Muscle of arm (tissue), 12 donors: ENCODE measurements around the gene MICB. TPM values are rescaled to one million over a fixed set of nuclear protein-coding genes. Genes with fewer than 3 reads are reported as not detected.
"Not testable (repeated sequence)": the region's sequence is repeated elsewhere in the genome, so short reads cannot be mapped to it uniquely, and the experiment has no call there.

Experiments
- DNase-seq: peaks from one replicate; pipeline ENCODE4 v3.0.0-alpha.2; 2013
- polyA plus RNA-seq, 12 donors: library from polyadenylated mRNA; unstranded; fragments of 120-200 nt; gene quantifications; one replicate each; pipeline ENCODE4 v1.2.1, GENCODE V29; 2013; ENCODE audit not compliant: insufficient read length in 12 of 12

MICB gene
- polyA plus RNA-seq, 12 donors = 0.37 to 1.9 (median 0.78) TPM; not detected in 2

- not testable (repeated sequence) for DNase-seq
Observed at GRCh38 chr6:31499648-31500047, 1.7 kb downstream of the MICB start.

- DNase-seq = no peak
Observed at GRCh38 chr6:31502586-31502985, 4.6 kb downstream of the MICB start.

- DNase-seq = not testable (repeated sequence)
Observed at GRCh38 chr6:31509036-31509435, 11.1 kb downstream of the MICB start.

GRCh38 chr6:31510007-31510406, 12.1 kb downstream of the MICB start:
- no peak for DNase-seq

GRCh38 chr6:31513456-31514165, 15.7 kb downstream of the MICB start:
- DNase-seq = no peak

- DNase-seq = no peak
Observed at GRCh38 chr6:31521835-31522234, 23.9 kb downstream of the MICB start.

GRCh38 chr6:31525553-31525931, 27.6 kb downstream of the MICB start:
- no peak for DNase-seq

- DNase-seq = no peak
Observed at GRCh38 chr6:31525932-31526591, 28.1 kb downstream of the MICB start.

GRCh38 chr6:31528307-31528777, 30.4 kb downstream of the MICB start:
- DNase-seq = no peak

GRCh38 chr6:31528821-31529328, 30.9 kb downstream of the MICB start, which contains the start of gene MCCD1:
MCCD1 (plus strand) TSS chr6:31528962; CDS start chr6:31529015, 53 bp downstream.
- no peak for DNase-seq

- DNase-seq = no peak
Observed at GRCh38 chr6:31529329-31530150, 31.6 kb downstream of the MICB start.

GRCh38 chr6:31530659-31531058, 32.7 kb downstream of the MICB start:
- no peak for DNase-seq

GRCh38 chr6:31531162-31531561, 33.2 kb downstream of the MICB start:
- no peak for DNase-seq

GRCh38 chr6:31531771-31532643, 34.1 kb downstream of the MICB start:
- DNase-seq = no peak

GRCh38 chr6:31532644-31533454, 34.9 kb downstream of the MICB start:
- no peak for DNase-seq

GRCh38 chr6:31533455-31533841, 35.5 kb downstream of the MICB start:
- DNase-seq = no peak

- DNase-seq = no peak
Observed at GRCh38 chr6:31534011-31534410, 36.1 kb downstream of the MICB start.

- DNase-seq = no peak
Observed at GRCh38 chr6:31534521-31535040, 36.6 kb downstream of the MICB start.

GRCh38 chr6:31535538-31536324, 37.8 kb downstream of the MICB start:
- DNase-seq = no peak
